ENCODE results near the gene ZMYM5. TPM values are rescaled to one million over a fixed set of nuclear protein-coding genes. Genes with fewer than 3 reads are reported as not detected.

ZMYM5 gene
- total and polyA plus RNA-seq, 2 of the 13 experiments (the other 11 are each of a cell fraction or from before 2014, with no cell fraction given), result 7.8 to 9.4 TPM

DNA sequence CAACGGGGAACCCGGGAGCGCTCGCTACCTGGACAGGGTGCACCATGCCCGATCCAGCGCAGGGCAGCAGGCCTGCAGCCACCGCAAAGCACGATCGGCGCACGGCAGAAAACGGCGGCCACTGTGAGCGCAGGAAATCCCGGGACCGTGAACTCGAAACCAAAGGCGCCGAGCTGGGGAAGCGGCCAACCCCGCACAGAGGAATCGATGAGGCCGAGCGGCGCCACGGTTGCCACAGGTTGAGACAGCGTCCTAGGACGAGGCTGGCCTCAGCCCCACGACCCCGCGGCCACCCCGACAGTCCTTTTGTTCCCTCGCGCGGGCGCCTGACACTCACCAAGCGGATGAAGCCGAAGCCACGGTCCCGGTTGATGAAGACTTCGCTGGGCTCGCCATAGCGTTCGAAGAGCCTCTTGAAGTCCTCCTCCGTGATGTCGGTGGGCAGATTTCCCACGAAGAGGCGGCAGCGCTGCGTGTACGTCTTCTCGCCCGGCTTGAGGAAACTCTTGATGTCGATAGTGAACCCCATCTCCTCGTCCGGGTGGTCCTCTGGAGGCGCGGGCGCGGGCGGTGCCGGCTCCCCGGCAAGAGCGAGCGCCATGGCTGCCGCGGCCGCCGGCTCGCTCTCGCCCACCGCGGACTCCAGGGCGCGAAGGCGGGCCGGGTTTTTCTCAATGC lies 81.3 kb downstream of the ZMYM5 start (continued):
- TF ChIP-seq, protein P1, sequence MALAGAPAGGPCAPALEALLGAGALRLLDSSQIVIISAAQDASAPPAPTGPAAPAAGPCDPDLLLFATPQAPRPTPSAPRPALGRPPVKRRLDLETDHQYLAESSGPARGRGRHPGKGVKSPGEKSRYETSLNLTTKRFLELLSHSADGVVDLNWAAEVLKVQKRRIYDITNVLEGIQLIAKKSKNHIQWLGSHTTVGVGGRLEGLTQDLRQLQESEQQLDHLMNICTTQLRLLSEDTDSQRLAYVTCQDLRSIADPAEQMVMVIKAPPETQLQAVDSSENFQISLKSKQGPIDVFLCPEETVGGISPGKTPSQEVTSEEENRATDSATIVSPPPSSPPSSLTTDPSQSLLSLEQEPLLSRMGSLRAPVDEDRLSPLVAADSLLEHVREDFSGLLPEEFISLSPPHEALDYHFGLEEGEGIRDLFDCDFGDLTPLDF (CRISPR knock-in tag; IDR thresholded peaks at IDR 0.05), result no peak
- TF ChIP-seq, protein P2, sequence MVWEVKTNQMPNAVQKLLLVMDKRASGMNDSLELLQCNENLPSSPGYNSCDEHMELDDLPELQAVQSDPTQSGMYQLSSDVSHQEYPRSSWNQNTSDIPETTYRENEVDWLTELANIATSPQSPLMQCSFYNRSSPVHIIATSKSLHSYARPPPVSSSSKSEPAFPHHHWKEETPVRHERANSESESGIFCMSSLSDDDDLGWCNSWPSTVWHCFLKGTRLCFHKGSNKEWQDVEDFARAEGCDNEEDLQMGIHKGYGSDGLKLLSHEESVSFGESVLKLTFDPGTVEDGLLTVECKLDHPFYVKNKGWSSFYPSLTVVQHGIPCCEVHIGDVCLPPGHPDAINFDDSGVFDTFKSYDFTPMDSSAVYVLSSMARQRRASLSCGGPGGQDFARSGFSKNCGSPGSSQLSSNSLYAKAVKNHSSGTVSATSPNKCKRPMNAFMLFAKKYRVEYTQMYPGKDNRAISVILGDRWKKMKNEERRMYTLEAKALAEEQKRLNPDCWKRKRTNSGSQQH (CRISPR knock-in tag; IDR thresholded peaks at IDR 0.05; ENCODE audit: low read depth), result no peak
- TF ChIP-seq SOX13 (IDR thresholded peaks at IDR 0.05) (no peak), SOX13 (CRISPR knock-in tag; conservative IDR thresholded peaks at IDR 0.05 in 1 of 2, IDR thresholded peaks at IDR 0.05 in 1 of 2) (no peak), ZZZ3 (CRISPR knock-in tag; IDR thresholded peaks at IDR 0.05; ENCODE audit: borderline replicate concordance) (no peak), TBL1XR1 (IDR thresholded peaks at IDR 0.05; ENCODE audit: borderline replicate concordance, low read length, partially characterized antibody) (no peak), ZSCAN25 (CRISPR knock-in tag; IDR thresholded peaks at IDR 0.05) (no peak), SRY (CRISPR knock-in tag; IDR thresholded peaks at IDR 0.05) (peak; percentile 71; the same call in 1 of the 2 replicates), ZFY (CRISPR knock-in tag; IDR thresholded peaks at IDR 0.05) (peak; percentile 44; the same call in 1 of the 2 replicates), SOX6 (IDR thresholded peaks at IDR 0.05) (no peak), SOX6 (CRISPR knock-in tag; IDR thresholded peaks at IDR 0.05) (0 out of 2 replicates have a peak, but pooled peaks have one; percentile 10), MAF1 (CRISPR knock-in tag; IDR thresholded peaks at IDR 0.05; ENCODE audit: borderline replicate concordance) (no peak), ZNF777 (CRISPR knock-in tag; IDR thresholded peaks at IDR 0.05) (no peak), CREB1 (IDR thresholded peaks at IDR 0.05) (no peak), CREB1 (CRISPR knock-in tag; IDR thresholded peaks at IDR 0.05) (no peak), SALL2 (CRISPR knock-in tag; IDR thresholded peaks at IDR 0.05) (0 out of 2 replicates have a peak, but pooled peaks have one; percentile 27)
- TF ChIP-seq, protein P3, sequence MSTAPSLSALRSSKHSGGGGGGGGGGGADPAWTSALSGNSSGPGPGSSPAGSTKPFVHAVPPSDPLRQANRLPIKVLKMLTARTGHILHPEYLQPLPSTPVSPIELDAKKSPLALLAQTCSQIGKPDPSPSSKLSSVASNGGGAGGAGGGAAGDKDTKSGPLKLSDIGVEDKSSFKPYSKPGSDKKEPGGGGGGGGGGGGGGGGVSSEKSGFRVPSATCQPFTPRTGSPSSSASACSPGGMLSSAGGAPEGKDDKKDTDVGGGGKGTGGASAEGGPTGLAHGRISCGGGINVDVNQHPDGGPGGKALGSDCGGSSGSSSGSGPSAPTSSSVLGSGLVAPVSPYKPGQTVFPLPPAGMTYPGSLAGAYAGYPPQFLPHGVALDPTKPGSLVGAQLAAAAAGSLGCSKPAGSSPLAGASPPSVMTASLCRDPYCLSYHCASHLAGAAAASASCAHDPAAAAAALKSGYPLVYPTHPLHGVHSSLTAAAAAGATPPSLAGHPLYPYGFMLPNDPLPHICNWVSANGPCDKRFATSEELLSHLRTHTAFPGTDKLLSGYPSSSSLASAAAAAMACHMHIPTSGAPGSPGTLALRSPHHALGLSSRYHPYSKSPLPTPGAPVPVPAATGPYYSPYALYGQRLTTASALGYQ (CRISPR knock-in tag; IDR thresholded peaks at IDR 0.05), result 0 out of 2 replicates have a peak, but pooled peaks have one; percentile 3
- TF ChIP-seq, protein P4, sequence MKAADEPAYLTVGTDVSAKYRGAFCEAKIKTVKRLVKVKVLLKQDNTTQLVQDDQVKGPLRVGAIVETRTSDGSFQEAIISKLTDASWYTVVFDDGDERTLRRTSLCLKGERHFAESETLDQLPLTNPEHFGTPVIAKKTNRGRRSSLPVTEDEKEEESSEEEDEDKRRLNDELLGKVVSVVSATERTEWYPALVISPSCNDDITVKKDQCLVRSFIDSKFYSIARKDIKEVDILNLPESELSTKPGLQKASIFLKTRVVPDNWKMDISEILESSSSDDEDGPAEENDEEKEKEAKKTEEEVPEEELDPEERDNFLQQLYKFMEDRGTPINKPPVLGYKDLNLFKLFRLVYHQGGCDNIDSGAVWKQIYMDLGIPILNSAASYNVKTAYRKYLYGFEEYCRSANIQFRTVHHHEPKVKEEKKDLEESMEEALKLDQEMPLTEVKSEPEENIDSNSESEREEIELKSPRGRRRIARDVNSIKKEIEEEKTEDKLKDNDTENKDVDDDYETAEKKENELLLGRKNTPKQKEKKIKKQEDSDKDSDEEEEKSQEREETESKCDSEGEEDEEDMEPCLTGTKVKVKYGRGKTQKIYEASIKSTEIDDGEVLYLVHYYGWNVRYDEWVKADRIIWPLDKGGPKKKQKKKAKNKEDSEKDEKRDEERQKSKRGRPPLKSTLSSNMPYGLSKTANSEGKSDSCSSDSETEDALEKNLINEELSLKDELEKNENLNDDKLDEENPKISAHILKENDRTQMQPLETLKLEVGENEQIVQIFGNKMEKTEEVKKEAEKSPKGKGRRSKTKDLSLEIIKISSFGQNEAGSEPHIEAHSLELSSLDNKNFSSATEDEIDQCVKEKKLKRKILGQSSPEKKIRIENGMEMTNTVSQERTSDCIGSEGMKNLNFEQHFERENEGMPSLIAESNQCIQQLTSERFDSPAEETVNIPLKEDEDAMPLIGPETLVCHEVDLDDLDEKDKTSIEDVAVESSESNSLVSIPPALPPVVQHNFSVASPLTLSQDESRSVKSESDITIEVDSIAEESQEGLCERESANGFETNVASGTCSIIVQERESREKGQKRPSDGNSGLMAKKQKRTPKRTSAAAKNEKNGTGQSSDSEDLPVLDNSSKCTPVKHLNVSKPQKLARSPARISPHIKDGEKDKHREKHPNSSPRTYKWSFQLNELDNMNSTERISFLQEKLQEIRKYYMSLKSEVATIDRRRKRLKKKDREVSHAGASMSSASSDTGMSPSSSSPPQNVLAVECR (CRISPR knock-in tag; IDR thresholded peaks at IDR 0.05; ENCODE audit: borderline replicate concordance), result peak; percentile 49
- TF ChIP-seq, protein P5, sequence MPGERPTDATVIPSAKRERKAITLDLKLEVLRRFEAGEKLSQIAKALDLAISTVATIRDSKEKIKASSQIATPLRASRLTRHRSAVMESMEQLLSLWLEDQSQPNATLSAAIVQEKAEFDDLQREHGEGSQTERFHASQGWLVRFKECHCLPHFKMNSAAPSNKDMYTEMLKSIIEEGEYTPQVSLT (CRISPR knock-in tag; IDR thresholded peaks at IDR 0.05; ENCODE audit: borderline replicate concordance, low read depth), result no peak

All from HepG2 (cell line).